Neutrophil (primary cell): ENCODE results near the gene KCNE1.

Experiments
- H3K27ac ChIP-seq: fragments of 200-600 bp; sonication (generic); 2 replicates; pipeline ENCODE4 v1.5.1; 2016; ENCODE audit warnings: mild to moderate bottlenecking, moderate library complexity
- H3K27me3 ChIP-seq: fragments of 200-600 bp; sonication (generic); 2 replicates; pipeline ENCODE4 v1.6.0; 2016; ENCODE audit warnings: mild to moderate bottlenecking
- H3K36me3 ChIP-seq: fragments of 200-600 bp; sonication (generic); 2 replicates; pipeline ENCODE4 v1.5.1; 2017
- H3K4me1 ChIP-seq, 2 experiments: fragments of 200-600 bp in 1 of 2; sonication (generic) in 1 of 2; 1 replicate in 1 of 2; 2 replicates in 1 of 2; pipeline versions ENCODE4 v1.5.1 to v1.6.1; 2013 to 2016; ENCODE audit warnings: low read depth in 1 of 2, low read length in 1 of 2, mild to moderate bottlenecking in 1 of 2, moderate library complexity in 1 of 2; ENCODE audit not compliant: control insufficient read depth in 1 of 2, insufficient read depth in 1 of 2
- H3K4me3 ChIP-seq, 2 experiments: fragments of 200-600 bp in 1 of 2; sonication (generic) in 1 of 2; 1 replicate in 1 of 2; 2 replicates in 1 of 2; pipeline ENCODE4 v1.5.1; 2013 to 2016; ENCODE audit warnings: low read depth in 1 of 2, low read length in 1 of 2, mild to moderate bottlenecking in 1 of 2, moderate library complexity in 1 of 2
- H3K9me3 ChIP-seq: fragments of 200-600 bp; sonication (generic); 2 replicates; pipeline ENCODE4 v1.5.1; 2016
- TF ChIP-seq, protein P1 (sequence below): fragments of 200-600 bp; sonication (generic); IDR thresholded peaks from 2 replicates; pipeline ENCODE4 v1.5.1; 2016; ENCODE audit warnings: antibody characterized with exemption

The KCNE1 gene

DNA sequence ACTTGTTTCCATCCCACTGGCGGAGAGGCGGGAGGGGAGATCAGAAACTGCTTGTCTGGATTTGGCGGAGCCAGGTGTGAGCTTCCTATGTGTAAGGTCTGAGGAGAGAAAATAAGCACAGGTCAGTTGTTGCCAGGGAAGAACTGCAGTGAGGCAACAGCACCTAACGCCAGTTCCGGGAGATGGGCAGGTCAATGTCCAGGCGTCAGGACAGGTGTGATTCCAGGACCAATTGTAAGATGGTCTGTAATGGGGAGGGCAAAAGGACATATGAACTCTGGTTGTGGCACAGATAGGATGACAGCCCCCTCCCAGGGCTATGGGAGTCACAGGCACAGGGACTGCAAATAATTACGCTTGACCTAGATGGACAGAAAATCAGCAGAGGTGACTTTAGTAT, 9.6 kb upstream of the KCNE1 start:
- TF ChIP-seq, protein P1, sequence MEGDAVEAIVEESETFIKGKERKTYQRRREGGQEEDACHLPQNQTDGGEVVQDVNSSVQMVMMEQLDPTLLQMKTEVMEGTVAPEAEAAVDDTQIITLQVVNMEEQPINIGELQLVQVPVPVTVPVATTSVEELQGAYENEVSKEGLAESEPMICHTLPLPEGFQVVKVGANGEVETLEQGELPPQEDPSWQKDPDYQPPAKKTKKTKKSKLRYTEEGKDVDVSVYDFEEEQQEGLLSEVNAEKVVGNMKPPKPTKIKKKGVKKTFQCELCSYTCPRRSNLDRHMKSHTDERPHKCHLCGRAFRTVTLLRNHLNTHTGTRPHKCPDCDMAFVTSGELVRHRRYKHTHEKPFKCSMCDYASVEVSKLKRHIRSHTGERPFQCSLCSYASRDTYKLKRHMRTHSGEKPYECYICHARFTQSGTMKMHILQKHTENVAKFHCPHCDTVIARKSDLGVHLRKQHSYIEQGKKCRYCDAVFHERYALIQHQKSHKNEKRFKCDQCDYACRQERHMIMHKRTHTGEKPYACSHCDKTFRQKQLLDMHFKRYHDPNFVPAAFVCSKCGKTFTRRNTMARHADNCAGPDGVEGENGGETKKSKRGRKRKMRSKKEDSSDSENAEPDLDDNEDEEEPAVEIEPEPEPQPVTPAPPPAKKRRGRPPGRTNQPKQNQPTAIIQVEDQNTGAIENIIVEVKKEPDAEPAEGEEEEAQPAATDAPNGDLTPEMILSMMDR: no peak
- Histone ChIP-seq H3K27me3 (no peaks in the 10 kb centered on the region), H3K27ac (peak overlapping the region; percentile 92), H3K4me3 (no peak overlapping the region), H3K4me1 (peaks cover 68 to 74% of the 10 kb centered on the region in 2 experiments), H3K36me3 (no peaks in the 10 kb centered on the region), H3K9me3 (no peaks in the 10 kb centered on the region)

GRCh38 chr21:34520764-34521508, 8.9 kb upstream of the KCNE1 start:
- H3K4me3 ChIP-seq: peak overlapping the region; percentile 4 to 28

DNA sequence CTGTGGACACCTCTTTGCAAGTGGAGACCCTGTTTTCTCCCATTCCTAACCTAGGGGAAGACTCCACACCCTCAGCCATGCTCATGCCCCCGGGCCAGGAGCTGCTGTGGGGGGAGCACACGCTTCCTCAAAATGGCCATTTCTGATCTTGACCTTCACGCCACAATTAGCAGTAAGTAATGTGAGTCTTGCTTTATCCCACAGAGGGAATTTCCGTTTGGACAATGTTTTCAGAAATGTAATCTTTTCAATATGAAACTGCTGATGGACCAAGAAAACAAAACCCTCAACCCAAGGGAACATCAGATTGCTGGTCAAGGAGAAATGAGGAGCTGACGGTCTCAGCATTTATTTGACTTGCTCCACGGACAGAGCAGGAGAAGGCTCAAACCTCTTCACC, 8.3 kb upstream of the KCNE1 start:
- H3K27me3 ChIP-seq: no peaks in the 10 kb centered on the region
- peak overlapping the region; percentile 92 for H3K27ac ChIP-seq
- H3K4me1 ChIP-seq: peaks cover 78 to 79% of the 10 kb centered on the region in 2 experiments
- TF ChIP-seq, protein P1: no peak
- peak overlapping the region; percentile 4 to 28 for H3K4me3 ChIP-seq
- no peaks in the 10 kb centered on the region for H3K9me3 ChIP-seq
- no peaks in the 10 kb centered on the region for H3K36me3 ChIP-seq

More at GRCh38 chr21:34520764-34521508, 8.9 kb upstream of the KCNE1 start:
- Histone ChIP-seq H3K9me3 (no peaks in the 10 kb centered on the region), H3K27ac (peak overlapping the region; percentile 92), H3K27me3 (no peaks in the 10 kb centered on the region), H3K36me3 (no peaks in the 10 kb centered on the region), H3K4me1 (peaks cover 72 to 75% of the 10 kb centered on the region in 2 experiments)
- TF ChIP-seq, protein P1: no peak

- Histone ChIP-seq H3K27ac (peak overlapping the region; percentile 92), H3K27me3 (no peaks in the 10 kb centered on the region), H3K9me3 (no peaks in the 10 kb centered on the region), H3K36me3 (no peaks in the 10 kb centered on the region), H3K4me3 (peak overlapping the region in 1 of 2 experiments; percentile 52), H3K4me1 (peaks cover 84 to 85% of the 10 kb centered on the region in 2 experiments)
- TF ChIP-seq, protein P1: no peak
These were observed 7.7 kb upstream of the KCNE1 start for GRCh38 chr21:34519694-34520093.

DNA sequence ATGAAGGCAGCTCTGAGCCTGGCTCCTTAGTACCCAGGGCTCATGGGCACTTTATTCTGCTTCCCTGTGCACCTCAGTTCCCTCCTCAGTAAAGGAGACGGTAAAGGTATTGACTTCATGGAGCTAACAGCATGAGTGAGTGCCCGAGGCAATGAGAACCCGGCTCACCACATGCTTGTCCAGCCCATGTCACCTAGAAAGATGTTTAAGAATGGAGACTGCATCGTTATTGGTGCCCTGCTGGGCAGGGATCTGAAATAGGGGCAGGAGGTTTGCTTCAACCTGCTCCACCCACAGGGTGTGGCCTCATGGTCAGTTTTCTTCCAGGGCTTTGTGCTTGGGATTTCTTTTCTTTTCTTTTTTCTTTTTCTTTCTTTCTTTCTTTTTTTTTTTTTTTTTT, 7.0 kb upstream of the KCNE1 start:
- H3K27me3 ChIP-seq: no peaks in the 10 kb centered on the region
- no peaks in the 10 kb centered on the region for H3K36me3 ChIP-seq
- no peaks in the 10 kb centered on the region for H3K9me3 ChIP-seq
- H3K27ac ChIP-seq: peak overlapping the region; percentile 92
- peak overlapping the region; percentile 52 to 64 for H3K4me3 ChIP-seq
- peaks cover 91% of the 10 kb centered on the region in 2 experiments for H3K4me1 ChIP-seq
- TF ChIP-seq, protein P1: no peak
